H1 (cell line): ENCODE measurements around the gene GTF2H2C_2.
"Not testable (repeated sequence)": the region's sequence is repeated elsewhere in the genome, so short reads cannot be mapped to it uniquely, and the experiment has no call there.

ENCODE experiments used
- CTCF ChIA-PET: fragments of 300-600 bp; sonication (Branson Sonifier 250); formaldehyde crosslinking; loops from one replicate; lab custom pipeline; 2021; ENCODE audit not compliant: partially characterized antibody; lab: Charles Lee
- POLR2A ChIA-PET: fragments of 300-600 bp; sonication (Branson Sonifier 250); formaldehyde crosslinking; loops from one replicate; lab custom pipeline; 2021; ENCODE audit warnings: inconsistent platforms; ENCODE audit not compliant: partially characterized antibody; lab: Charles Lee
- DNase-seq, 2 experiments: peaks; one replicate each; pipeline versions ENCODE4 v3.0.0 to v3.0.0-alpha.2; 2010 to 2022; ENCODE audit warnings: low spot score in 2 of 2, low read depth in 1 of 2, mixed read lengths in 1 of 2
- FAIRE-seq: peaks from 2 replicates; lab custom pipeline; 2011; peaks lifted over from hg19 to GRCh38; lab: Jason Lieb, UNC
- H2AFZ ChIP-seq: 2 replicates; pipeline ENCODE4 v1.8.1; 2012; ENCODE audit warnings: low read length, inconsistent platforms
- H2AK5ac ChIP-seq: 2 replicates; pipeline ENCODE4 v1.6.1; 2013; ENCODE audit warnings: low read depth, low read length
- H2BK120ac ChIP-seq: replicated peaks from 2 replicates; pipeline ENCODE3; 2013; ENCODE audit warnings: low read depth, low read length, inconsistent platforms
- H2BK12ac ChIP-seq: 2 replicates; pipeline ENCODE4 v1.6.1; 2013; ENCODE audit warnings: low read depth, low read length
- H2BK15ac ChIP-seq: 2 replicates; pipeline ENCODE4 v1.6.1; 2013; ENCODE audit warnings: low read length
- H2BK20ac ChIP-seq: 2 replicates; pipeline ENCODE4 v1.6.1; 2013; ENCODE audit warnings: low read length
- H2BK5ac ChIP-seq: 2 replicates; pipeline ENCODE4 v1.6.1; 2013; ENCODE audit warnings: low read depth, low read length
- H3K14ac ChIP-seq: 2 replicates; pipeline ENCODE4 v1.6.1; 2013; ENCODE audit warnings: inconsistent platforms; ENCODE audit not compliant: insufficient read length
- H3K18ac ChIP-seq: 2 replicates; pipeline ENCODE4 v1.6.1; 2013; ENCODE audit warnings: low read length; ENCODE audit errors: extremely low read depth
- H3K23ac ChIP-seq: 2 replicates; pipeline ENCODE4 v1.6.1; 2013; ENCODE audit warnings: inconsistent platforms; ENCODE audit not compliant: insufficient read length
- H3K23me2 ChIP-seq: 2 replicates; pipeline ENCODE4 v1.6.1; 2013; ENCODE audit warnings: low read depth, low read length
- H3K27ac ChIP-seq: 2 replicates; pipeline ENCODE4 v1.6.1; 2011; ENCODE audit warnings: low read depth, low read length, inconsistent platforms
- H3K27me3 ChIP-seq, 4 experiments: replicated peaks in 1 of 4; 1 replicate in 1 of 4; 2 replicates in 3 of 4; pipeline versions ENCODE4 v1.6.1 to v1.8.1; 2011 to 2013; ENCODE audit warnings: low read length in 3 of 4, mild to moderate bottlenecking in 3 of 4, inconsistent platforms in 2 of 4, mixed read lengths in 2 of 4, moderate library complexity in 1 of 4; ENCODE audit not compliant: control insufficient read depth in 3 of 4, insufficient read depth in 3 of 4; ENCODE audit errors: extremely low read depth in 1 of 4
- H3K36me3 ChIP-seq, 4 experiments: 2 replicates each; pipeline versions ENCODE4 v1.6.1 to v1.8.1; 2011 to 2013; ENCODE audit warnings: mild to moderate bottlenecking in 4 of 4, low read length in 3 of 4, moderate library complexity in 2 of 4, control low read depth in 1 of 4, inconsistent platforms in 1 of 4; ENCODE audit not compliant: insufficient read depth in 4 of 4, control insufficient read depth in 2 of 4
- H3K4ac ChIP-seq: replicated peaks from 2 replicates; pipeline ENCODE3; 2013; ENCODE audit warnings: low read length, low read depth, mixed read lengths, inconsistent platforms; ENCODE audit not compliant: insufficient read length
- H3K4me1 ChIP-seq, 4 experiments: replicated peaks in 1 of 4; 1 replicate in 1 of 4; 2 replicates in 3 of 4; pipeline versions ENCODE4 v1.6.1 to v1.8.1; 2011 to 2013; ENCODE audit warnings: low read length in 3 of 4, inconsistent platforms in 2 of 4, mixed read lengths in 1 of 4; ENCODE audit not compliant: insufficient read depth in 4 of 4, control insufficient read depth in 3 of 4
- H3K4me2 ChIP-seq, 2 experiments: 2 replicates each; pipeline versions ENCODE4 v1.6.1 to v1.8.1; 2011 to 2013; ENCODE audit warnings: low read depth in 2 of 2, low read length in 2 of 2, control low read depth in 1 of 2, inconsistent platforms in 1 of 2, mild to moderate bottlenecking in 1 of 2; ENCODE audit not compliant: insufficient read depth in 1 of 2
- H3K4me3 ChIP-seq, 4 experiments: fragments of 200-600, 300-600 bp in 1 of 4; sonication (generic), shearing (Covaris generic), sonication (Bioruptor Twin) in 1 of 4; 2 replicates each; pipeline versions ENCODE4 v1.5.1 to v1.8.1; 2011 to 2016; ENCODE audit warnings: low read length in 4 of 4, low read depth in 3 of 4, control low read depth in 2 of 4, inconsistent platforms in 2 of 4, mild to moderate bottlenecking in 2 of 4, mixed read lengths in 1 of 4, moderate library complexity in 1 of 4; ENCODE audit not compliant: insufficient read depth in 2 of 4; ENCODE audit errors: extremely low read depth in 1 of 4
- H3K56ac ChIP-seq: replicated peaks from 2 replicates; pipeline ENCODE3; 2013; ENCODE audit warnings: low read depth, mild to moderate bottlenecking, mixed read lengths, low read length, inconsistent platforms; ENCODE audit not compliant: insufficient read length
- H3K79me1 ChIP-seq: 2 replicates; pipeline ENCODE4 v1.6.1; 2013; ENCODE audit warnings: low read depth, low read length, control low read depth
- H3K79me2 ChIP-seq, 2 experiments: 2 replicates each; pipeline versions ENCODE4 v1.6.1 to v1.8.1; 2012 to 2013; ENCODE audit warnings: low read length in 2 of 2, mild to moderate bottlenecking in 2 of 2, inconsistent platforms in 1 of 2; ENCODE audit not compliant: insufficient read depth in 2 of 2, control insufficient read depth in 1 of 2
- H3K9ac ChIP-seq, 4 experiments: replicated peaks in 1 of 4; 1 replicate in 1 of 4; 2 replicates in 3 of 4; pipeline versions ENCODE4 v1.6.1 to v1.8.1; 2011 to 2013; ENCODE audit warnings: low read depth in 3 of 4, low read length in 3 of 4, control low read depth in 2 of 4, mild to moderate bottlenecking in 2 of 4, moderate library complexity in 2 of 4, inconsistent platforms in 1 of 4; ENCODE audit errors: extremely low read depth in 1 of 4
- H3K9me3 ChIP-seq, 2 experiments: 2 replicates each; pipeline versions ENCODE4 v1.6.1 to v1.8.1; 2012 to 2013; ENCODE audit warnings: mild to moderate bottlenecking in 2 of 2, moderate library complexity in 2 of 2, control low read depth in 1 of 2, inconsistent platforms in 1 of 2, low read depth in 1 of 2, low read length in 1 of 2, mixed read lengths in 1 of 2; ENCODE audit not compliant: insufficient read depth in 2 of 2
- H4K20me1 ChIP-seq, 2 experiments: replicated peaks in 1 of 2; 2 replicates each; pipeline versions ENCODE3 to v1.8.1; 2011 to 2013; ENCODE audit warnings: inconsistent platforms in 2 of 2, low read length in 2 of 2, mild to moderate bottlenecking in 1 of 2; ENCODE audit not compliant: insufficient read depth in 2 of 2, control insufficient read depth in 1 of 2
- H4K5ac ChIP-seq: 2 replicates; pipeline ENCODE4 v1.6.1; 2013; ENCODE audit warnings: low read length, low read depth, mixed read lengths, inconsistent platforms; ENCODE audit not compliant: insufficient read length
- H4K8ac ChIP-seq: 2 replicates; pipeline ENCODE4 v1.8.0; 2013; ENCODE audit warnings: mild to moderate bottlenecking, moderate library complexity, low read length, inconsistent platforms; ENCODE audit not compliant: insufficient read depth; ENCODE audit errors: extremely low read depth
- H4K91ac ChIP-seq: replicated peaks from 2 replicates; pipeline ENCODE3; 2013; ENCODE audit warnings: low read length, mixed read lengths, inconsistent platforms; ENCODE audit not compliant: insufficient read length
- WGBS, 2 experiments: shearing (Covaris generic) in 1 of 2; methylation state at CpG; one replicate each; pipeline versions ENCODE4 v1.1.6 to v1.1.7; 2013 to 2015; ENCODE audit warnings: low lambda C conversion rate in 2 of 2, mixed read lengths in 2 of 2, inconsistent platforms in 1 of 2, low coverage in 1 of 2, missing lambda C conversion rate in 1 of 2; ENCODE audit not compliant: insufficient replicate concordance in 2 of 2, insufficient coverage in 1 of 2, insufficient read length in 1 of 2; ENCODE audit errors: extremely low coverage in 1 of 2, missing lambda C conversion rate in 1 of 2; 5-methylcytosine and 5-hydroxymethylcytosine counted together

GTF2H2C_2 gene

DNA sequence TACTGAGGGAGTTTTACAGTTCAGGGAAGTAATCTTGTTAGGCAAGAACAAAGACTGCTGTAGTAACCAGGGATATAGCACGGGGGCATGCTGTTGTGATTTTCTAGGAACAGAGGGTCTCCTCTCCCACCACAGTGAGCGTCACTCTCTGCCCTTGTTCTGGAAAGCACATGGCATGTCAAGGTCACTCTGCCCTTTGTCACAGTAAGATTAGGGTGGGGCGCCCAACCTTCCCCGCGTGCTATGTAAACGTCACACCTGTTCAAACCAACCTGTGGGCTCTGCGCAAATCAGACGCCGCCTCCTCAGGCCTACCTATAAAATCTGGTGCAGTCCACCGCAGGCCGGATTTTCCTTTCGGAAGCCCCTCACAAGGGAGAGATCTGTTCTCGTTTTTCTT lies 44.0 kb downstream of the GTF2H2C_2 start:
- H3K56ac ChIP-seq, H3K14ac ChIP-seq, H3K4ac ChIP-seq, H3K27me3 ChIP-seq, H3K9me3 ChIP-seq, H3K4me2 ChIP-seq, H4K91ac ChIP-seq, H3K18ac ChIP-seq, POLR2A ChIA-PET, H3K4me3 ChIP-seq, H3K79me2 ChIP-seq, H3K23me2 ChIP-seq, H2BK120ac ChIP-seq, H3K36me3 ChIP-seq, H2BK15ac ChIP-seq, H4K5ac ChIP-seq, H2BK5ac ChIP-seq, FAIRE-seq, H3K23ac ChIP-seq, H2BK20ac ChIP-seq, H2AFZ ChIP-seq, H4K8ac ChIP-seq, DNase-seq, H3K27ac ChIP-seq, H2AK5ac ChIP-seq, H2BK12ac ChIP-seq, H3K4me1 ChIP-seq, H3K9ac ChIP-seq, H3K79me1 ChIP-seq, CTCF ChIA-PET, H4K20me1 ChIP-seq: not testable (repeated sequence)
- 85% methylated on average over 5 of the region's 13 CpGs; no CpG with 5 or more reads in 1 of the 2 experiments for WGBS, 2 experiments

DNA sequence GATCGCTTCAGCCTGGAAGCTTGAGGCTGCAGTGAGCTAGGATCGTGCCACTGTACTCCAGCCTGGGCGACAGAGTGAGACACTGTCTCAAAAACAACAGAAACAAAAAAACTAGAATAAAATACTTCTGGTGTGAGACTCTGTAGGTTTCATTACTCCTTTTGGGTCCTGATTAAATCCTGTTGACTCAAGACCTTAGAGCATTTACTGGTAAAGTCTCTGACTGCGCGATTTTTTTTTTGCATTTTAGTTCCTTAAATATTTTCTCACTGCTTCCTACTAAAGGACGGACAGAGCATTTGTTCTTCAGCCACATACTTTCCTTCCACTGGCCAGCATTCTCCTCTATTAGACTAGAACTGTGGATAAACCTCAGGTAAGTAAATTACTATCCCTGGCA lies 46.8 kb downstream of the GTF2H2C_2 start:
- H3K4me1 ChIP-seq, H3K27me3 ChIP-seq: not testable (repeated sequence)

More for the DNA sequence above, 46.8 kb downstream of the GTF2H2C_2 start:
- H3K18ac ChIP-seq, H2BK12ac ChIP-seq, H3K79me2 ChIP-seq, H4K91ac ChIP-seq, H4K5ac ChIP-seq, H2BK120ac ChIP-seq, H3K23me2 ChIP-seq, H3K79me1 ChIP-seq, H3K27ac ChIP-seq, H4K20me1 ChIP-seq, H3K36me3 ChIP-seq, H2BK5ac ChIP-seq, H3K56ac ChIP-seq, H3K4me2 ChIP-seq, H2BK15ac ChIP-seq, H3K14ac ChIP-seq, DNase-seq, FAIRE-seq, H3K4me3 ChIP-seq, H3K9me3 ChIP-seq, H3K9ac ChIP-seq, H3K4ac ChIP-seq, H2AFZ ChIP-seq, POLR2A ChIA-PET, H3K23ac ChIP-seq, H4K8ac ChIP-seq, CTCF ChIA-PET, H2AK5ac ChIP-seq, H2BK20ac ChIP-seq: not testable (repeated sequence)
- no CpG with 5 or more reads among the region's 6 CpGs for WGBS, 2 experiments
